WERI-Rb-1 (cell line): Measurements from ENCODE around the gene LY6G6D.

Experiments
- DNase-seq: peaks from one replicate; pipeline ENCODE4 v3.0.0-alpha.2; 2020
- H3K27ac ChIP-seq: fragments of 250-450 bp; sonication (Bioruptor Pico); 2 replicates; pipeline ENCODE4 v1.5.1; 2020; ENCODE audit warnings: mild to moderate bottlenecking, moderate library complexity
- H3K27me3 ChIP-seq: fragments of 250-450 bp; sonication (Bioruptor Pico); 2 replicates; pipeline ENCODE4 v1.5.1; 2021; ENCODE audit warnings: mild to moderate bottlenecking, low read depth, moderate library complexity; ENCODE audit not compliant: insufficient read depth, severe bottlenecking
- H3K36me3 ChIP-seq: fragments of 250-450 bp; sonication (Bioruptor Pico); 2 replicates; pipeline ENCODE4 v1.5.1; 2020; ENCODE audit warnings: mild to moderate bottlenecking, moderate library complexity
- H3K4me3 ChIP-seq: 2 replicates; pipeline ENCODE4 v1.5.1; 2011; ENCODE audit warnings: low read depth, mild to moderate bottlenecking, control low read depth, low read length
- H3K9me3 ChIP-seq: fragments of 250-450 bp; sonication (Bioruptor Pico); 2 replicates; pipeline ENCODE4 v1.5.1; 2021; ENCODE audit warnings: mild to moderate bottlenecking, moderate library complexity; ENCODE audit not compliant: severe bottlenecking
- CTCF ChIP-seq: IDR thresholded peaks from 2 replicates; pipeline ENCODE4 v1.5.1; 2011; ENCODE audit warnings: low read depth, mild to moderate bottlenecking, control low read depth, inconsistent platforms, low read length

The LY6G6D gene

GRCh38 chr6:31686483-31686882 is 28.7 kb upstream of the LY6G6D start:
- Histone ChIP-seq H3K27ac (no peak overlapping the region), H3K4me3 (no peak overlapping the region), H3K27me3 (no peaks in the 10 kb centered on the region), H3K9me3 (no peaks in the 10 kb centered on the region), H3K36me3 (peaks cover 66% of the 10 kb centered on the region)
- no peak for DNase-seq
- TF ChIP-seq CTCF: no peak

- Histone ChIP-seq H3K27ac (no peak overlapping the region), H3K27me3 (no peaks in the 10 kb centered on the region), H3K9me3 (no peaks in the 10 kb centered on the region), H3K4me3 (no peak overlapping the region), H3K36me3 (peaks cover 69% of the 10 kb centered on the region)
- no peak for DNase-seq
- TF ChIP-seq CTCF: no peak
Observed at GRCh38 chr6:31687321-31687720, 27.8 kb upstream of the LY6G6D start.

- Histone ChIP-seq H3K4me3 (no peak overlapping the region), H3K9me3 (no peaks in the 10 kb centered on the region), H3K36me3 (peaks cover 72% of the 10 kb centered on the region), H3K27me3 (no peaks in the 10 kb centered on the region), H3K27ac (no peak overlapping the region)
- TF ChIP-seq CTCF: no peak
- no peak for DNase-seq
Observed at GRCh38 chr6:31687860-31688693, 27.1 kb upstream of the LY6G6D start.

- Histone ChIP-seq H3K27ac (no peak overlapping the region), H3K36me3 (peaks cover 79% of the 10 kb centered on the region), H3K4me3 (no peak overlapping the region), H3K27me3 (no peaks in the 10 kb centered on the region), H3K9me3 (no peaks in the 10 kb centered on the region)
- TF ChIP-seq CTCF: peak; percentile 83
- DNase-seq: peak; percentile 42
Observed at GRCh38 chr6:31689249-31690110, 25.7 kb upstream of the LY6G6D start.

GRCh38 chr6:31690231-31691077 is 24.7 kb upstream of the LY6G6D start:
- no peaks in the 10 kb centered on the region for H3K27me3 ChIP-seq
- no peak overlapping the region for H3K4me3 ChIP-seq
- H3K27ac ChIP-seq: no peak overlapping the region
- DNase-seq: no peak
- peaks cover 82% of the 10 kb centered on the region for H3K36me3 ChIP-seq
- no peak for TF ChIP-seq CTCF
- no peaks in the 10 kb centered on the region for H3K9me3 ChIP-seq
